Left hindlimb (tissue), 1 donor: Measurements from ENCODE around the gene ATF1.

Experiments
- DNase-seq: peaks from one replicate; pipeline ENCODE4 v3.0.0-alpha.2; 2018

The ATF1 gene

DNA sequence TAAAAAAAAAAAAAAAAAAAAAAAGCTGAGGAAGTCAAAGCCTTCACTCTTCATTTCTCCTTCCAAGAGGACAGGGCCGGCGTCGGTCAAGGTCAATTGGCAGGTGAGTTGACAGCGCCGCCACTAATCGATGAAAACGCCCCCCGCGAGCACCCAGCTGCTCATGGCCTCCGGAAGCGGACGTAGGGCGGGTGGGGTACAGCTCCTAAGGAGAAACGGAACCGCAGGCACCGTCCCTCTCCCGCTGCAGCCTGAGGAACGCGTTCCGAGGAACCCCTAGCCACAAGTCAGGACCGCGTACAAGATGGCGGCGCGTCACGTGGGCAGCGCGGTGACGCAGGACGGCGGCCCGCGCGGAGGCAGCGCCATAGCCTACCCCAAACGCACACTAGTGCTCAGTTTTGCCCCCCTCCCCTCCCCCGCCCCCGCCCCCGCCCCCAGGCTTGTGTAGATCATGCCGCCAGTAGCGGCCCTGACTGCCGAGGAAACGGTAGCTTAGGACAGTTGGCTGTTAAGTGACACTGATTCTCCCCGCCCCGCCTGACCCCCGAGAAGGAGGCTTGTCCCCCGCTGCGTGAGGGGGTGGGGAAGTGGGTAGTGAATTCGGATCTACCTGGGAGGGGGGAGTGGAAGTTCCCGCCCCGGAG lies at the start of gene ATF1:
Gene ATF1 (plus strand): TSS at position 463 of the 647 bp plus-strand sequence. CDS start 16,045 bp downstream, outside the sequence.
- peak; percentile 97 for DNase-seq

GRCh38 chr12:50715174-50715573 lies 48.7 kb upstream of the ATF1 start:
- DNase-seq, result no peak

DNA sequence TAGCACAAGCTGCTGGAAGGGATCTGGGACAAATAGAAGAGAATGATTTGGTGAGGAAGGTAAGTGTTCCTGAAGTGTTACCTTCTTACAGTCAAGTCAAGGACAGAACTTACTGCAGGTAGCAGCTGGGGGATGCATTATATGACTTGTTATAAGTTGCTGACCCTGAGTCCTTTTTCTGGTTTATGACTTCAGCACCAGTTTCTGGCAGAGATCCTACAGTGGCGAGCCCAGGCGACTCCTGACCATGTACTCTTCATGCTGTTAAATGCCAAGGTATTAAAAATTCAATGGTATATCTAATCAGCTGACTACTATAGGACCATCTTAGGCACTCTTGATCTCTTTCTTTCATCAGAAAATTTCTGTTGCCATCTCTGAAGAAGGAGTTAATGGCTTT lies 45.1 kb upstream of the ATF1 start:
- DNase-seq, result no peak

GRCh38 chr12:50720085-50720484 lies 43.8 kb upstream of the ATF1 start:
- DNase-seq, result no peak

- no peak for DNase-seq
Measured at GRCh38 chr12:50720501-50720900, 43.4 kb upstream of the ATF1 start.

DNA sequence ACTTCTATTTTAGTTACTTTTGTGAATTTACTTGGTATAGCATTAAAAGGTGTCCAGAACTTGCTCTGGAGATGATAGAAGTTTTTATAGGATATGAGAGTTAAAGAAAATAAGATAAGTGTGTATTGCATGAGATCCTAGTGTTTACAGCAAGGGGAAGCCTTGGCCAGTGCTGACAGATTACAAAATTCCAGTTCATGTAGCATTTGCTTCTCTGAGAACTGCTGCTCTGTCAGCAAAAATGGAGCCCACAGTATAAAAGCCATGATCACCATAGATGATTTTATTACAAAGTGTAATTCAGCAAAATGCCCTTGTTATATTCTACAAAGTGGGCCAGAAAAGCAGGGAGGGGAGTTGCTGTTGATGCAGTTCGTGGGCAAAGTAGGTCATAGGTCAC lies 40.0 kb upstream of the ATF1 start:
- no peak for DNase-seq

DNA sequence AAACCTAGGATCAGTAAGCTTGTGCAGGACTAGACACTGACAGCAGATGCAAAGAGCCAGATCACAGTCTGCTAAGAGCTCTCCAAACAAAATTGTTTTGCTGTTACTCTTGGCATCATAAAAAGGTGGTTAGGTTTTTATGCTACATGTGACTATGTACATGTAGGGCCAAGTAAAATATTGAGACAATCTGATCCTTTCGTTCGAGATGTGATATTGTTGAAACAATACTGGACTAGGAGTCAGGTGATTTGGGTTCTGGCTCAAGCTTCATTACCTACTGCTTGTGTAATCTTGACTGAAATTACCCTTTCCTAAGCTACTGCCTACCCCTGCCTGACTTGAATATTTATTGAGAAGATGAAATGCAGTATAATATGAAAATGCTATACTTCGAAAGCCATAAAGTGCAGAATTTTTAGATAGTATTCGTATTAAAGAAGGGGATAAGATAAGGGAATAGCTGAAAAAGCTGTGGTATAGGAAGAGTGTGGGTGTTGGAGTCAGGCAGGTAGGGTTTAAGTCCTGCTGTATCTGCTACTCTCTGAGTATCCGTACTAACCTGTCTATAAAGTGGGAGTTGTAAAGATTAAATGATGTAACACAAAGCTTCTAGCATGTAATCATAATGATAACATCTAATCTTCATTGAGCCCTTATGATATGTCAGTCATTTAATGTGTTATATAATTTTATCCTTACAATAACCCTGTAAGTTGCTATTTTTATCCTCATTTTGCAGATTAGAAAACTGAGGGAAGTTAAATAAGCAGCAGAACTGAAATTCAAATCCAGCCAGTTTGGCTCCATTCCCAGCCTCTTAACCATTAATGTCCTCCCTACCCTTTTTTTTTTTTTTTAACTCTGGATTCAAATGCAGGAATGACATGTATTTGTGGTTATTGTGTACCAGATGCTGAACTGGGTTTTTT lies 38.6 kb upstream of the ATF1 start:
- no peak for DNase-seq

DNA sequence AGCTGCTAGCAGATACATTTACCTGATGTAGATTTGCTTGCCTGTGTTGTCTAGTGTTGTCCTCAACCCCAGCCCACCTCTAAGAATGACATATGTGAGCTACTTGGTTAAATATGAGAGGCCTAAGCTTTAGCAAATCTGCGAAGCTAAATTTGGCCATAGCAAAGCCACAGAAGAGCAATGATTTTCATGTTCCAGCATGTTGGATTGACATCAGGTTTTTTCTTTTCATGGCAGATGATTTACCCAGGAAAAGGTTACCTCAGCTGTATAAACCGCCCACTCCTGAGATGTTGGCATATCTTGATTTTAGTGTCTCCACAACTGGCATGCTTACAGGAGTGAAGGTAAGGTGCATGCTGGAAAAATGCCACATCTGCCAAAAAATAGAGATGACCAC lies 36.4 kb upstream of the ATF1 start:
- no peak for DNase-seq

GRCh38 chr12:50728417-50728816 lies 35.5 kb upstream of the ATF1 start:
- no peak for DNase-seq

DNA sequence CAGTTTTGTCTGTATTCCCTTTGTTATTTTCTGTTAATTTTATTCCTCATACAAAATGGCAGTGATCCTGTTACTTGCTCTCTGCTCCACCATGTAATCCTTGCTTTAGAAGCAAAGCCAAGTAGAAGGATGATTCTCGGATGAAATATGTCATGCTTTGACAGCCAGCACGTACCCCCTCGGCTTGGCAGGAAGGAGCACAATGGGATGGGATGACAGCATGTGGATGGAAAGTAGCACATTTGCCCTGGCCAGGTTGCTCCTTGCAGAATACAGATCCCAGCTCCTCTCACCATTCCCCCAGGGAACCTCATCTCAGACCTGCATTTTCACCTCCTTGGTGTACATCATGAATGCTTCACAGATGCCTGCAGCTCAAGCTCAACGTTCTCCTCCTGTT lies 35.1 kb upstream of the ATF1 start:
- DNase-seq, result no peak

GRCh38 chr12:50732591-50732990 lies 31.3 kb upstream of the ATF1 start:
- DNase-seq, result no peak

DNA sequence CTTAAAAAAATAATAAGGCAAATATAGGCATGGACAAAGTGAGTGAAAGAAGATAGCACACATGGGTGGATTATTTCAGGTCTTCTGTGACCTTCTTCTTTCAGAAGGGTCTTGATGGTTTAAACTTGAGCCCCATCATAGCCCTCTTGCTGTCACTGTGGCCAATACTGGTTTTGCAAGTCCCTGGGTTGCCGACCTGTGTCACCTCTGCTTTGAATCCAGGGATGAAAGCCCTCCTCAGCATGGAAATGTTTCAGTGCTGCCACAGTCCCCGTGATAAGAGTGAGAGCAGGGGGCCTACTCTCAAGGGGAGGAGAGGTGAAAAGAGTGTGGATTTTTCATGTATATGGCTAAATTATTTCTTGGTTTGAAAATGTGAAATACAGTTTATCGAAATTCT lies 30.2 kb upstream of the ATF1 start:
- DNase-seq, result no peak

DNA sequence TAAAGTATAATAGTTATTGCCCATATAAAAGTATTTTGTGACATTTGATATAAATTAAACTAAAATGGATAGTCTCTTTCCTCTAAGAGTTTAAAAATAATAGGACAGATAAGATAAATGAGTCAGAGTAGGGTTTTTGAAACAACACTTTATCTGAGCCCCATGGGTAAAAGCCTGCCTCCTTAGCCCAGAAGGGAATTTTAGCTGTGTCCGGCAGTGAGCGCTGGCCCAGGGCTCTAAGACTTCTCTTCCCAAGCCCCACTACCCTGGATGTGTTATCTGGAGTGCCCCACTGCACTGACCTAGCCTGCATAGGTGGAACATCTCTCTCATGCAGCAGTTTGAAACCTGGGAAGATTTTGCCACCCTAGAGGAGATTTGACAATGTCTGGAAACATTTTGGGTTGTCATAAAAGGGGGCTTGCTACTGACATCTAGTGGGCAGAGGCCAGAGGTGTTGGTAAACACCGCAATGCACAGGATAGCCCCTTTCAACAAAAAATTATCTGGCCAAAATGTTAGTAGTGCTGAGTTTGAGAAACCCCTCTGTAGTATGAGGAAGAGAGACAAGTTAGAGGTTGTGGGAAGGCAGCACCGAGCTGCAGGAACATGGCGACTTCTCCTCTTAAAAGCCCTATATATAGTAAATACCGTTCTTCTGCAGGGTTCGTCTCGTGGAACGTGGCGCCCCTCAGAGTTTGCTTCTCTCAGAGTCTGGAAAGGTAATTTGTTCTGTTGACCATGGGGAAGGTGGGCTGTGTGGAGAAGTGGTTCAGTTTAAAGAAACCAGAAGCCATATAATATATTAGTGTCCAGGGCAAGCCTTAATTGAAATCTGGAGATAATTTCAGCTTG lies 29.3 kb upstream of the ATF1 start:
- peak; percentile 35 for DNase-seq

DNA sequence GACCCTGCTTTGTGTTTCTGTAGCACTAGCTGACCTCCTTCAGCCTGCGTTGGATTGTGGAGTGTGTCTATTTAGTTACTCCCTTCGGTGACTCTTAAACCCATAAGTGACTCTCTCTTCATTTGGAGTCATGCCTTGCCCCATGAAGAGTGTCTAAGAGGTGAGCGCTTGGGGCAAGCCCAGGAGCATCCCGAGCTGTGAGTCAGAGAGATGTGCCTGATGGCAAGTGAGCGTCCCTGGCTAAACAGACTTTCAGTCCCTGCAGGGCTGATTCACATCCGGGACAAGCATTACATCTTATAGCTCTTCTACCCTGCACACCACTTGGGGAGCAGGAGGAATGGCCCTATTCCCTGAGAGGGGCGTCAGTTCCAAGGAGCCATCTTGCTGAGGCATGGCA lies 24.3 kb upstream of the ATF1 start:
- no peak for DNase-seq

DNA sequence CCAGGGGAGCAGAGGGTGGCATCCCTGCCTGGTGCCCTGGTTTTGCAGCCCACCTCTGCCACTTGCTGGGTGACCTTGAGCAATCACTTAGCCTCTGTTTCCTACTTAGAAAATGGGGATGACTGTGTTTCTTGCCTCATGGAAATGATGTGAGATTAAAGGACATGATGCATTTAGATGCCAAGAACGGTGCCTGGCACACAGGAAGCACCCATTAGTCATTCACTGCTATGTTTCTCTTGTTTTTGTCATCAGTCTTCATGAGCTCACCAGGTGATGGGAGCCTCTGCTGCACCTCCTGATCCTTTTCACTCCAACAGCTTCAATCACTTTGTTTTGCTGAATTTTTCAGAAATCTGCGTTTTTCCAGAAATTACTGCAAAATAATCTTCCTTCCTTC lies 23.6 kb upstream of the ATF1 start:
- DNase-seq, result no peak

DNA sequence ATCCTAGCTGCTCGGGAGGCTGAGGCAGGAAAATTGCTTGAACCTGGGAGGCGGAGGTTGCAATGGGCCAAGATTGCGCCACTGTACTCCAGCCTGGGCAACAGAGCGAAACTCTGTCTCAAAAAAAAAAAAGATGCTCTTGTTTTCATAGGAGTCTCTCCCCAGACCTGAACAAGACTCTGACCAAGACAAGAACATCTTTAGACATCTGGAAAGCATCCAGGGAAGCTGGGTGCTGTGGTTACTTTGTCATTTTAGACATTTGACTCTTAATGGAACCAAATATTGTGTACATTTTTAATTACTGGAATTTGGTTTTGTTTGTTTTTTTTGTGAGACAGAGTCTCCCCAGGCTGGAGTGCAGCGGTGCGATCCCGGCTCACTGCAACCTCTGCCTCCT lies 21.1 kb upstream of the ATF1 start:
- no peak for DNase-seq

GRCh38 chr12:50745861-50746260 lies 18.0 kb upstream of the ATF1 start:
- no peak for DNase-seq

- DNase-seq, result no peak
Measured at GRCh38 chr12:50746431-50746830, 17.5 kb upstream of the ATF1 start.

- no peak for DNase-seq
Measured at GRCh38 chr12:50747817-50748216, 16.1 kb upstream of the ATF1 start.

DNA sequence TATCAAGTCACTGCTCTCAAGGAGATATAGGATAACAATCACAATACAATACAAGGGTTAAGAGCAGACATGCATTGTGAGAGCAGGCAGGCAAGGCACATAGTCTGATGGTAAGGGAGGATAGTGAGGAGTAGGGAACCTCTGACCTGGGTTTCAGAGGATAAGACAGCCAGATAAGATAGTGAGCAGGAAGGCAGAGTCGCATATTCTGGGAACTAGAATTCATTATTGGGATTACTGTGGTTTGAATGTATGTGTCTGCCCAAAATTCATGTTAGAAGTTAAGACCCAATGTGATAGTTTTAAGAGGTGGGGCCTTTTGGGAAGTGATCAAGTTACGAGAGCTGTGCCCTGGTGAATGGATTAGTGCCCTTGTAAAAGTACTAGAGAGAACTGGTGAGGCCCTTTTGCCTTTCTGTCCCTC lies 14.4 kb upstream of the ATF1 start:
- no peak for DNase-seq

DNA sequence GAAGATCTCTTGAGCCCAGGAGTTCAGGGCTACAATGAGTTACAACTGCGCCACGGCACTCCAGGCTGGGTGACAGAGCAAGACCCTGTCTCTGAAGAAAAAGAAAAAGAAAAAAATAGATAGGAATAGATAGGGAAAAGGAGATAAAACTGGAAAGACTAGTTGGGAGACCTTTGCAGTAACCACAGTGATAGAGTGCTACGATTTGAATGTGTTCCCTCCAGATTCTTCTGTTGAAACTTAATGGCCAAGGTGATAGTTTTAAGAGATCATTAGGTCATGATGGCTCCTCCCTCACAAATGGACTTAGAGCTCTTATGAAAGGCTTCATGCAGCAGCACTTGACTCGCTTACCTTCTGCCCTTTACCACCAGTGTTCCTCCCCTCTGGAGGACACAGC lies 13.5 kb upstream of the ATF1 start:
- DNase-seq, result no peak

DNA sequence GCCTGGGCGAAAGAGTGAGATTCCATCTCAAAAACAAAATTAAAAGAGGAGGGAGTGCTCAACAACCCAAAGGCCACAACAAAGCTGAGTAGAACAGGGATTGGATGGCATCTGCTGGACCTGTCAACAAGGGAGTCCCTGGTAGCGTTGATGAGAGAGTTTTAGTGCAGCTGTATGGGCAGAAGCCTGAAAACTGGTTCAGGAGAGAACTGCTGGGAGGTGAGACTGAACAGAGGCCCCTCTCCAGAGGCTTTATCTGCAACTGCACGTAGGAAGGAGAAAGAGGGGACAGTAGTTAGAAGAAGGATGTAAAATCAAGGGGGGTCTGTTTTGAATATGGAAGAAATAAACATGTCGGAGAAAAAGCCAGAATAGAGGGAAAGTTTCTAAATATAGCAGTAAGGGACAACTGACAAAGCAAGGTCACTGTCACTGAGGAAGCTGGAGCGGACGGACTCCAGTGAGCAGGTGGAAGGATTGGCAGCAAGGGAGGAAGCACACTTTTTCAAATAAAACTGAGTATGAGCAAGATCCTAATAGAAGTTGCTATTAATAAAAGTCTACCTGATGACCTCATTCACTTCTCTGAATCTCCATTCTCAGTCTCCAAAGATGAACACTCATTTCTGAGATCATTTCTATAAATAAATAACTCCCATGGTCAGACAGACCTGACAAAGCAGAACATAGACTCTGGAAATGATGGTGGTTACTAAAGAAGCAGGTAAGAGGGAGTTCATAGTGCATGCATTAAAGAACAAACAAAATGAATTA lies 11.8 kb upstream of the ATF1 start:
- DNase-seq, result no peak
